D341Med (cell line): ENCODE data around the gene FFAR1.

Experiments used
- DNase-seq: peaks from one replicate; pipeline ENCODE4 v3.0.0; 2012; ENCODE audit warnings: low spot score

Gene FFAR1

GRCh38 chr19:35392742-35393715 lies 45.3 kb downstream of the FFAR1 start:
- no peak for DNase-seq

- no peak for DNase-seq
Observed at GRCh38 chr19:35395382-35396199, 47.9 kb downstream of the FFAR1 start.

DNA sequence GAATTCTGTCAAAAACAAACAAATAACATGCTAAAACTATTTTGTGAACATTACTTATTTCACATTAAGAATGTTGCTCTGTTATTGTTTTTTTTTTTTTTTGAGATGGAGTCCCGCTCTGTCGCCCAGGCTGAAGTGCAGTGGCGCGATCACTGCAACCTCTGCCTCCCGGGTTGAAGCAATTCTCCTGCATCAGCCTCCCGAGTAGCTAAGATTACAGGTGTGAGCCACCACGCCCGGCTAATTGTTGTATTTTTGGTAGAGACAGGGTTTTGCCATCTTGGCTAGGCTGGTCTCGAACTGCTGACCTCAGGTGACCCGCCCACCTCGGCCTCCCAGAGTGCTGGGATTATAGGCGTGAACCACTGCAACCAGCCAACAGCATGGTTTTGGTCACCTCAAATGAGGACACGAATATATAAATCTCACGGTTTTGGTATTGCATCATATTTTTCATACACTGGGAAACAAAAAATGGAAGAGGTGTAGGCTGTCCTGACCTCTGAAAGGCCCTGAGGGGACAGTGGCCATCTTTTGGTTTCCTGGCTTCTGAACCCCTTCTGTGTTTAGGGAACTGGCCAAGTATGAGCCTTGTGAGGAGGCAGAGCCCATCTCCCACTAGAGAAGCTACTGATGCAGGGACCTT lies 48.7 kb downstream of the FFAR1 start:
- DNase-seq, result no peak

GRCh38 chr19:35397064-35397463 lies 49.4 kb downstream of the FFAR1 start:
- no peak for DNase-seq
